Neural progenitor cell (in vitro differentiated cells): ENCODE results near the gene SETDB2. TPM values are rescaled to one million over a fixed set of nuclear protein-coding genes. Genes with fewer than 3 reads are reported as not detected.

Experiments
- DNase-seq: peaks from one replicate; pipeline ENCODE4 v3.0.0-alpha.2; 2016; ENCODE audit warnings: low spot score
- H2AFZ ChIP-seq: fragments of 200-600 bp; sonication (generic); replicated peaks from 2 replicates; pipeline ENCODE4 v1.6.1; 2016; ENCODE audit warnings: antibody characterized with exemption
- H3F3A ChIP-seq: fragments of 200-600 bp; sonication (generic); 2 replicates; pipeline ENCODE4 v1.6.1; 2016; ENCODE audit warnings: antibody characterized with exemption, low read depth
- H3K27ac ChIP-seq: fragments of 200-600 bp; sonication (generic); 2 replicates; pipeline ENCODE4 v1.5.1; 2016; ENCODE audit warnings: mild to moderate bottlenecking
- H3K27me3 ChIP-seq: fragments of 200-600 bp; sonication (generic); 2 replicates; pipeline ENCODE4 v1.6.1; 2016; ENCODE audit warnings: mild to moderate bottlenecking, moderate library complexity
- H3K36me3 ChIP-seq: fragments of 200-600 bp; sonication (generic); 2 replicates; pipeline ENCODE4 v1.5.1; 2016
- H3K4me1 ChIP-seq: fragments of 200-600 bp; sonication (generic); 2 replicates; pipeline ENCODE4 v1.6.1; 2016; ENCODE audit warnings: mixed run types
- H3K4me2 ChIP-seq: fragments of 200-600 bp; sonication (generic); 2 replicates; pipeline ENCODE4 v1.6.1; 2016
- H3K4me3 ChIP-seq: fragments of 200-600 bp; sonication (generic); 2 replicates; pipeline ENCODE4 v1.5.1; 2016
- H3K79me2 ChIP-seq: fragments of 200-600 bp; sonication (generic); 2 replicates; pipeline ENCODE4 v1.6.1; 2016; ENCODE audit warnings: low read depth
- H3K9ac ChIP-seq: fragments of 200-600 bp; sonication (generic); 2 replicates; pipeline ENCODE4 v1.6.1; 2016
- H3K9me3 ChIP-seq: fragments of 200-600 bp; sonication (generic); 2 replicates; pipeline ENCODE4 v1.5.1; 2016; ENCODE audit warnings: low read depth
- H4K20me1 ChIP-seq: fragments of 200-600 bp; sonication (generic); 2 replicates; pipeline ENCODE4 v1.6.1; 2016; ENCODE audit warnings: low read depth
- H3K27ac Mint-ChIP-seq: 3 replicates; pipeline ENCODE4 v1.8.0; 2021; ENCODE audit warnings: mixed read lengths
- H3K27me3 Mint-ChIP-seq: 2 replicates; pipeline ENCODE4 v1.8.0; 2022; ENCODE audit warnings: low read depth, mild to moderate bottlenecking, inconsistent platforms, moderate library complexity, mixed read lengths; ENCODE audit not compliant: insufficient read depth
- H3K36me3 Mint-ChIP-seq: 3 replicates; pipeline ENCODE4 v1.8.0; 2021; ENCODE audit warnings: mixed read lengths
- H3K4me1 Mint-ChIP-seq: 3 replicates; pipeline ENCODE4 v1.8.0; 2021; ENCODE audit warnings: mixed read lengths
- H3K4me3 Mint-ChIP-seq: 3 replicates; pipeline ENCODE4 v1.8.0; 2021; ENCODE audit warnings: mild to moderate bottlenecking, moderate library complexity, mixed read lengths
- H3K9me3 Mint-ChIP-seq: 3 replicates; pipeline ENCODE4 v1.8.0; 2020; ENCODE audit warnings: mixed read lengths
- EZH2 ChIP-seq: fragments of 200-600 bp; sonication (generic); IDR thresholded peaks from 2 replicates; pipeline ENCODE4 v1.6.1; 2017; ENCODE audit warnings: antibody characterized with exemption, mild to moderate bottlenecking, moderate library complexity
- EZH2phosphoT487 ChIP-seq: fragments of 200-600 bp; sonication (generic); IDR thresholded peaks from 2 replicates; pipeline ENCODE4 v1.6.1; 2017; ENCODE audit warnings: antibody characterized with exemption
- total RNA-seq: library from RNA; depleted of rRNA; stranded (reverse); fragments of >200 nt; gene quantifications from 2 replicates; pipeline ENCODE4 v1.2.3, GENCODE V29; 2015; ENCODE audit warnings: low replicate concordance
- TF ChIP-seq, protein P1 (sequence below): fragments of 200-600 bp; sonication (generic); IDR thresholded peaks from 2 replicates; pipeline ENCODE4 v1.5.1; 2017; ENCODE audit warnings: antibody characterized with exemption, mild to moderate bottlenecking

The SETDB2 gene
- total RNA-seq, 1 donor from 2014 or later: 9.5 TPM

DNA sequence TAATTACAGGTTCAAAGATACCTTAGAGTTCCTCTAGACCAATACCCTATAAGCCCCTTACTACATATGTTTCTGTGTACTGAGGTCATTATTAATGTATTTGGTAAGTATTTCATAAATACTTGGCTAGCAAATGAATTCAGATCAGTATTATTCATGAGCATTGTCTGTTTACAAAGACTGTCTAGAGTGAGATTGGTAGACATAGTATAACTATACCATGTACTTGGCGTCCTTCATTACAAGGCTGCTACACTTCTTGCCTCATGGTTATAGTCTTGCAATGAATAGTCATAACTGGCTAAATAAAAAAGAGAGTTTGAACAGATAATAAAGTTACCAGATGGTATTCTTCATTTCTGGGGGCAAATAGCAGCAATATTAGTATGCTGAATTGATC, 12.1 kb downstream of the SETDB2 start:
- Histone ChIP-seq H3K4me2 (no peak overlapping the region), H2AFZ (no peak overlapping the region), H3K4me1 (no peaks in the 10 kb centered on the region), H3K27me3 (no peaks in the 10 kb centered on the region), H3F3A (no peaks in the 10 kb centered on the region), H3K4me3 (no peak overlapping the region), H3K9me3 (no peaks in the 10 kb centered on the region), H3K27ac (no peak overlapping the region), H3K9ac (no peak overlapping the region), H3K36me3 (peaks cover 3% of the 10 kb centered on the region), H4K20me1 (no peaks in the 10 kb centered on the region), H3K79me2 (no peaks in the 10 kb centered on the region)
- Mint-ChIP-seq H3K4me3 (no peak overlapping the region), H3K9me3 (no peaks in the 10 kb centered on the region), H3K4me1 (no peaks in the 10 kb centered on the region), H3K27me3 (no peaks in the 10 kb centered on the region), H3K27ac (no peak overlapping the region), H3K36me3 (peaks cover 2% of the 10 kb centered on the region)
- no peak for DNase-seq
- TF ChIP-seq, protein P1, sequence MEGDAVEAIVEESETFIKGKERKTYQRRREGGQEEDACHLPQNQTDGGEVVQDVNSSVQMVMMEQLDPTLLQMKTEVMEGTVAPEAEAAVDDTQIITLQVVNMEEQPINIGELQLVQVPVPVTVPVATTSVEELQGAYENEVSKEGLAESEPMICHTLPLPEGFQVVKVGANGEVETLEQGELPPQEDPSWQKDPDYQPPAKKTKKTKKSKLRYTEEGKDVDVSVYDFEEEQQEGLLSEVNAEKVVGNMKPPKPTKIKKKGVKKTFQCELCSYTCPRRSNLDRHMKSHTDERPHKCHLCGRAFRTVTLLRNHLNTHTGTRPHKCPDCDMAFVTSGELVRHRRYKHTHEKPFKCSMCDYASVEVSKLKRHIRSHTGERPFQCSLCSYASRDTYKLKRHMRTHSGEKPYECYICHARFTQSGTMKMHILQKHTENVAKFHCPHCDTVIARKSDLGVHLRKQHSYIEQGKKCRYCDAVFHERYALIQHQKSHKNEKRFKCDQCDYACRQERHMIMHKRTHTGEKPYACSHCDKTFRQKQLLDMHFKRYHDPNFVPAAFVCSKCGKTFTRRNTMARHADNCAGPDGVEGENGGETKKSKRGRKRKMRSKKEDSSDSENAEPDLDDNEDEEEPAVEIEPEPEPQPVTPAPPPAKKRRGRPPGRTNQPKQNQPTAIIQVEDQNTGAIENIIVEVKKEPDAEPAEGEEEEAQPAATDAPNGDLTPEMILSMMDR: no peak
- TF ChIP-seq EZH2: no peak
- no peak for TF ChIP-seq EZH2phosphoT487

- Histone ChIP-seq H3K4me1 (no peaks in the 10 kb centered on the region), H3K9ac (no peak overlapping the region), H3K27me3 (no peaks in the 10 kb centered on the region), H4K20me1 (no peaks in the 10 kb centered on the region), H3K4me2 (no peak overlapping the region), H3K79me2 (no peaks in the 10 kb centered on the region), H3K4me3 (no peak overlapping the region), H3K36me3 (peaks cover 3% of the 10 kb centered on the region), H2AFZ (no peak overlapping the region), H3K9me3 (no peaks in the 10 kb centered on the region), H3F3A (no peaks in the 10 kb centered on the region), H3K27ac (no peak overlapping the region)
- Mint-ChIP-seq H3K36me3 (peaks cover 11% of the 10 kb centered on the region), H3K27ac (no peak overlapping the region), H3K9me3 (no peaks in the 10 kb centered on the region), H3K4me1 (no peaks in the 10 kb centered on the region), H3K4me3 (no peak overlapping the region), H3K27me3 (no peaks in the 10 kb centered on the region)
- DNase-seq: no peak
- TF ChIP-seq, protein P1: no peak
- TF ChIP-seq EZH2phosphoT487 (no peak), EZH2 (no peak)
These were observed 13.1 kb downstream of the SETDB2 start for GRCh38 chr13:49457221-49457620.

- no peak overlapping the region for H3K9ac ChIP-seq
- Mint-ChIP-seq H3K4me3 (no peak overlapping the region), H3K9me3 (peaks cover 11% of the 10 kb centered on the region), H3K27me3 (no peaks in the 10 kb centered on the region), H3K4me1 (no peaks in the 10 kb centered on the region), H3K27ac (no peak overlapping the region), H3K36me3 (peaks cover 31% of the 10 kb centered on the region)
- no peaks in the 10 kb centered on the region for H3K79me2 ChIP-seq
- no peaks in the 10 kb centered on the region for H3K4me1 ChIP-seq
- H3K9me3 ChIP-seq: no peaks in the 10 kb centered on the region
- no peaks in the 10 kb centered on the region for H3K27me3 ChIP-seq
- H3K27ac ChIP-seq: no peak overlapping the region
- peaks cover 9% of the 10 kb centered on the region for H3K36me3 ChIP-seq
- H3K4me2 ChIP-seq: no peak overlapping the region
- no peak overlapping the region for H3K4me3 ChIP-seq
- no peak overlapping the region for H2AFZ ChIP-seq
- no peaks in the 10 kb centered on the region for H3F3A ChIP-seq
- H4K20me1 ChIP-seq: no peaks in the 10 kb centered on the region
- no peak for DNase-seq
- TF ChIP-seq EZH2phosphoT487: no peak
These were observed 15.5 kb downstream of the SETDB2 start for GRCh38 chr13:49459580-49459979.

- Mint-ChIP-seq H3K4me1 (no peaks in the 10 kb centered on the region), H3K36me3 (peaks cover 34% of the 10 kb centered on the region), H3K4me3 (no peak overlapping the region), H3K9me3 (peaks cover 11% of the 10 kb centered on the region), H3K27me3 (no peaks in the 10 kb centered on the region), H3K27ac (no peak overlapping the region)
- no peak for DNase-seq
- H4K20me1 ChIP-seq: no peaks in the 10 kb centered on the region
- no peak overlapping the region for H3K27ac ChIP-seq
- H3K9ac ChIP-seq: no peak overlapping the region
- no peaks in the 10 kb centered on the region for H3K9me3 ChIP-seq
- TF ChIP-seq EZH2 (no peak), EZH2phosphoT487 (no peak)
- TF ChIP-seq, protein P1: no peak
- H3F3A ChIP-seq: no peaks in the 10 kb centered on the region
- H3K4me1 ChIP-seq: no peaks in the 10 kb centered on the region
- H3K79me2 ChIP-seq: no peaks in the 10 kb centered on the region
- H3K4me3 ChIP-seq: no peak overlapping the region
- H3K27me3 ChIP-seq: no peaks in the 10 kb centered on the region
- H3K36me3 ChIP-seq: peaks cover 17% of the 10 kb centered on the region
- H3K4me2 ChIP-seq: no peak overlapping the region
- H2AFZ ChIP-seq: no peak overlapping the region
These were observed 20.0 kb downstream of the SETDB2 start for GRCh38 chr13:49464085-49464484.
